Activated T-helper 17 cell treated with anti-CD3 and anti-CD28 coated beads, Interleukin-2, amount 50 U/mL, for 72 hours (primary cell): ENCODE results near the gene POLR1E. TPM values are rescaled to one million over a fixed set of nuclear protein-coding genes. Genes with fewer than 3 reads are reported as not detected.

Experiments used
- ATAC-seq: fragments of 150-1000 bp; cut with Tn5 transposase; replicated peaks from 2 replicates; pipeline ENCODE4 v1.10.0; 2021; ENCODE audit warnings: mild to moderate bottlenecking, moderate library complexity
- H3K27ac Mint-ChIP-seq: one replicate; pipeline ENCODE4 v1.8.0; 2022; ENCODE audit warnings: mixed read lengths
- H3K27me3 Mint-ChIP-seq: one replicate; pipeline ENCODE4 v1.8.0; 2022; ENCODE audit warnings: mixed read lengths
- H3K36me3 Mint-ChIP-seq: one replicate; pipeline ENCODE4 v1.8.0; 2022; ENCODE audit warnings: low read depth, mild to moderate bottlenecking, mixed read lengths
- H3K4me1 Mint-ChIP-seq: one replicate; pipeline ENCODE4 v1.8.0; 2022; ENCODE audit warnings: mixed read lengths
- H3K4me3 Mint-ChIP-seq: one replicate; pipeline ENCODE4 v1.8.0; 2022; ENCODE audit warnings: mild to moderate bottlenecking, mixed read lengths
- H3K9me3 Mint-ChIP-seq: one replicate; pipeline ENCODE4 v1.8.0; 2022; ENCODE audit warnings: mixed read lengths
- total RNA-seq, 2 donors: library from RNA; stranded (reverse); gene quantifications; one replicate each; pipeline ENCODE4 v1.2.3, GENCODE V29; 2022

Gene POLR1E
- total RNA-seq, 2 donors from 2014 or later: 57.3 to 65.1 TPM

GRCh38 chr9:37549527-37549926 is 63.8 kb downstream of the POLR1E start:
- H3K27ac Mint-ChIP-seq: peak overlapping the region; percentile 40
- H3K4me1 Mint-ChIP-seq: peaks cover 8% of the 10 kb centered on the region
- no peak overlapping the region for H3K4me3 Mint-ChIP-seq
- H3K9me3 Mint-ChIP-seq: no peaks in the 10 kb centered on the region
- no peaks in the 10 kb centered on the region for H3K36me3 Mint-ChIP-seq
- no peaks in the 10 kb centered on the region for H3K27me3 Mint-ChIP-seq
- ATAC-seq: no peak

GRCh38 chr9:37550781-37551180 is 65.0 kb downstream of the POLR1E start:
- Mint-ChIP-seq H3K36me3 (no peaks in the 10 kb centered on the region), H3K4me1 (peaks cover 8% of the 10 kb centered on the region), H3K9me3 (no peaks in the 10 kb centered on the region), H3K27ac (no peak overlapping the region), H3K27me3 (no peaks in the 10 kb centered on the region), H3K4me3 (no peak overlapping the region)
- ATAC-seq: no peak

- no peaks in the 10 kb centered on the region for H3K9me3 Mint-ChIP-seq
- no peaks in the 10 kb centered on the region for H3K36me3 Mint-ChIP-seq
- peaks cover 8% of the 10 kb centered on the region for H3K4me1 Mint-ChIP-seq
- peak overlapping the region; percentile 1 for H3K27ac Mint-ChIP-seq
- no peaks in the 10 kb centered on the region for H3K27me3 Mint-ChIP-seq
- no peak overlapping the region for H3K4me3 Mint-ChIP-seq
- no peak for ATAC-seq
Observed at GRCh38 chr9:37551468-37551867, 65.7 kb downstream of the POLR1E start.

GRCh38 chr9:37551888-37552287 is 66.1 kb downstream of the POLR1E start:
- Mint-ChIP-seq H3K4me3 (no peak overlapping the region), H3K4me1 (peaks cover 8% of the 10 kb centered on the region), H3K9me3 (no peaks in the 10 kb centered on the region), H3K27me3 (no peaks in the 10 kb centered on the region), H3K27ac (peak overlapping the region; percentile 1), H3K36me3 (no peaks in the 10 kb centered on the region)
- no peak for ATAC-seq

Other genes starting within 250 kb of the POLR1E start
- gene GRHPR, start 63.3 kb upstream of the POLR1E start, total RNA-seq: 10 to 100 TPM; 46.4 to 47.0 TPM
- gene ZBTB5, start 20.5 kb upstream of the POLR1E start, total RNA-seq: 10 to 100 TPM in 1 of 2 donors, 1 to 10 TPM in 1; 7.7 to 13.8 TPM
- 1 to 10 TPM; 3.6 to 4.8 TPM for gene FBXO10, start 90.4 kb downstream of the POLR1E start, total RNA-seq
- gene TOMM5, start 106.6 kb downstream of the POLR1E start, total RNA-seq: 100 to 1,000 TPM in 1 of 2 donors, 10 to 100 TPM in 1; 77.7 to 158 TPM
- not detected for gene FRMPD1, start 165.0 kb downstream of the POLR1E start, total RNA-seq